Cardiac fibroblast (primary cell): Measurements from ENCODE around the gene SMIM17.

Experiments used
- DNase-seq, 2 donors: peaks; one replicate each; pipeline versions ENCODE4 v3.0.0 to v3.0.0-alpha.2; 2010; ENCODE audit warnings: low read depth in 2 of 2
- H3K4me3 ChIP-seq, 2 donors: replicated peaks in 1 of 2; 1 replicate in 1 of 2; 2 replicates in 1 of 2; pipeline ENCODE4 v1.5.1; 2011; ENCODE audit warnings: low read depth in 2 of 2, low read length in 2 of 2, mild to moderate bottlenecking in 2 of 2, moderate library complexity in 1 of 2
- CTCF ChIP-seq: IDR thresholded peaks from one replicate; pipeline ENCODE4 v1.5.1; 2011; ENCODE audit warnings: low read depth, mild to moderate bottlenecking, low read length, inconsistent platforms

SMIM17 gene

GRCh38 chr19:56701895-56702294, 58.9 kb downstream of the SMIM17 start:
- no peak for DNase-seq

GRCh38 chr19:56705939-56706338, 63.0 kb downstream of the SMIM17 start:
- H3K4me3 ChIP-seq: no peak overlapping the region
- no peak for DNase-seq
- no peak for TF ChIP-seq CTCF

More at GRCh38 chr19:56701895-56702294, 58.9 kb downstream of the SMIM17 start:
- H3K4me3 ChIP-seq: no peak overlapping the region
- TF ChIP-seq CTCF: no peak
